ENCODE data around the gene PRDM16. TPM values are rescaled to one million over a fixed set of nuclear protein-coding genes. Genes with fewer than 3 reads are reported as not detected.

Gene PRDM16
- total RNA-seq, 1 experiment from 2014 or later, result 1.6 TPM

- TF ChIP-seq JUN (CRISPR knock-in tag; IDR thresholded peaks at IDR 0.05) (no peak), CBFB (CRISPR knock-in tag; IDR thresholded peaks at IDR 0.05; ENCODE audit: low read depth) (no peak), OVOL2 (CRISPR knock-in tag; IDR thresholded peaks at IDR 0.05; ENCODE audit: borderline replicate concordance) (no peak), NFATC4 (CRISPR knock-in tag; IDR thresholded peaks at IDR 0.05) (no peak), ZNF121 (CRISPR knock-in tag; IDR thresholded peaks at IDR 0.05) (no peak), ATF1 (CRISPR knock-in tag; IDR thresholded peaks at IDR 0.05) (no peak), ZNF317 (CRISPR knock-in tag; IDR thresholded peaks at IDR 0.05; ENCODE audit: borderline replicate concordance, low read depth) (no peak), ARID4B (CRISPR knock-in tag; IDR thresholded peaks at IDR 0.05; ENCODE audit: borderline replicate concordance) (no peak)
- TF ChIP-seq, protein P1, sequence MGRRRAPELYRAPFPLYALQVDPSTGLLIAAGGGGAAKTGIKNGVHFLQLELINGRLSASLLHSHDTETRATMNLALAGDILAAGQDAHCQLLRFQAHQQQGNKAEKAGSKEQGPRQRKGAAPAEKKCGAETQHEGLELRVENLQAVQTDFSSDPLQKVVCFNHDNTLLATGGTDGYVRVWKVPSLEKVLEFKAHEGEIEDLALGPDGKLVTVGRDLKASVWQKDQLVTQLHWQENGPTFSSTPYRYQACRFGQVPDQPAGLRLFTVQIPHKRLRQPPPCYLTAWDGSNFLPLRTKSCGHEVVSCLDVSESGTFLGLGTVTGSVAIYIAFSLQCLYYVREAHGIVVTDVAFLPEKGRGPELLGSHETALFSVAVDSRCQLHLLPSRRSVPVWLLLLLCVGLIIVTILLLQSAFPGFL (CRISPR knock-in tag; IDR thresholded peaks at IDR 0.05; ENCODE audit: borderline replicate concordance), result no peak
- TF ChIP-seq, protein P2, sequence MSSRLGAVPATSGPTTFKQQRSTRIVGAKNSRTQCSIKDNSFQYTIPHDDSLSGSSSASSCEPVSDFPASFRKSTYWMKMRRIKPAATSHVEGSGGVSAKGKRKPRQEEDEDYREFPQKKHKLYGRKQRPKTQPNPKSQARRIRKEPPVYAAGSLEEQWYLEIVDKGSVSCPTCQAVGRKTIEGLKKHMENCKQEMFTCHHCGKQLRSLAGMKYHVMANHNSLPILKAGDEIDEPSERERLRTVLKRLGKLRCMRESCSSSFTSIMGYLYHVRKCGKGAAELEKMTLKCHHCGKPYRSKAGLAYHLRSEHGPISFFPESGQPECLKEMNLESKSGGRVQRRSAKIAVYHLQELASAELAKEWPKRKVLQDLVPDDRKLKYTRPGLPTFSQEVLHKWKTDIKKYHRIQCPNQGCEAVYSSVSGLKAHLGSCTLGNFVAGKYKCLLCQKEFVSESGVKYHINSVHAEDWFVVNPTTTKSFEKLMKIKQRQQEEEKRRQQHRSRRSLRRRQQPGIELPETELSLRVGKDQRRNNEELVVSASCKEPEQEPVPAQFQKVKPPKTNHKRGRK (CRISPR knock-in tag; IDR thresholded peaks at IDR 0.05; ENCODE audit: borderline replicate concordance), result no peak
- Mint-ChIP-seq H3K4me3 (no peak overlapping the region), H3K27me3 (ENCODE audit: low read depth) (no peaks in the 10 kb centered on the region), H3K9me3 (peaks cover under 1% of the 10 kb centered on the region; the same call in 1 of the 2 replicates), H3K36me3 (peaks cover under 1% of the 10 kb centered on the region; the same call in 1 of the 2 replicates), H3K4me1 (peaks cover 16% of the 10 kb centered on the region), H3K27ac (no peak overlapping the region)
- ATAC-seq, result no peak
- ChIA-PET CTCF (interaction anchor here (1.0 kb wide), 1 partner anchor 21 kb away, joined by 3 read pairs; no protein-coding TSS in a partner anchor), POLR2A (no interaction called here)
- no peak for DNase-seq (ENCODE audit: low spot score)
Measured at GRCh38 chr1:3102641-3103040, 33.6 kb downstream of the PRDM16 start.

- DNase-seq (ENCODE audit: low spot score) (no peak), ATAC-seq (no peak; the same call in 1 of the 2 replicates)
- CTCF ChIA-PET, result interaction anchor here (1.0 to 1.2 kb wide), 2 partner anchors 26 to 306 kb away, joined by 3 to 4 read pairs; no protein-coding TSS in a partner anchor
- POLR2A ChIA-PET, result no interaction called here
- H3K27ac Mint-ChIP-seq, result no peak overlapping the region
- H3K4me3 Mint-ChIP-seq, result no peak overlapping the region
- TF ChIP-seq ZNF281 (CRISPR knock-in tag; IDR thresholded peaks at IDR 0.05) (no peak), ZSCAN18 (CRISPR knock-in tag; IDR thresholded peaks at IDR 0.05) (no peak), TEAD1 (CRISPR knock-in tag; IDR thresholded peaks at IDR 0.05) (0 out of 2 replicates have a peak, but pooled peaks have one; percentile 21), USF1 (CRISPR knock-in tag; IDR thresholded peaks at IDR 0.05) (no peak), CBFB (CRISPR knock-in tag; IDR thresholded peaks at IDR 0.05; ENCODE audit: low read depth) (no peak), MYBL2 (CRISPR knock-in tag; IDR thresholded peaks at IDR 0.05) (no peak)
- TF ChIP-seq, protein P1 (CRISPR knock-in tag; IDR thresholded peaks at IDR 0.05; ENCODE audit: borderline replicate concordance), result no peak
- H3K4me1 Mint-ChIP-seq, result peaks cover 16% of the 10 kb centered on the region
- no peaks in the 10 kb centered on the region; the same call in 1 of the 2 replicates for H3K27me3 Mint-ChIP-seq (ENCODE audit: low read depth)
- peaks cover 9% of the 10 kb centered on the region for H3K36me3 Mint-ChIP-seq
- H3K9me3 Mint-ChIP-seq, result peaks cover 9% of the 10 kb centered on the region
Measured at GRCh38 chr1:3103967-3104677, 35.1 kb downstream of the PRDM16 start.
